Upper lobe of left lung (tissue), 6 donors: ENCODE results near the gene GDPD2. TPM values are rescaled to one million over a fixed set of nuclear protein-coding genes. Genes with fewer than 3 reads are reported as not detected.

Experiments
- ATAC-seq, 2 donors: fragments of 200-7000 bp; cut with Tn5 transposase; one replicate each; pipeline ENCODE4 v1.9.1; 2022; ENCODE audit warnings: mild to moderate bottlenecking in 2 of 2, moderate library complexity in 2 of 2; ENCODE audit not compliant: low FRiP score in 2 of 2
- DNase-seq, 2 donors: peaks; one replicate each; pipeline ENCODE4 v3.0.0-alpha.2; 2019 to 2020
- H3K27ac ChIP-seq, 4 donors: fragments of 200-600 bp; sonication (generic); one replicate each; pipeline ENCODE4 v1.5.1; 2016 to 2019
- H3K27me3 ChIP-seq, 4 donors: fragments of 200-600 bp; sonication (generic); one replicate each; pipeline ENCODE4 v1.5.1; 2017 to 2019
- H3K36me3 ChIP-seq, 4 donors: fragments of 200-600 bp; sonication (generic); one replicate each; pipeline ENCODE4 v1.5.1; 2016 to 2019
- H3K4me1 ChIP-seq, 4 donors: fragments of 200-600 bp; sonication (generic); one replicate each; pipeline ENCODE4 v1.5.1; 2018 to 2019
- H3K4me3 ChIP-seq, 4 donors: fragments of 200-600 bp; sonication (generic); one replicate each; pipeline ENCODE4 v1.5.1; 2017 to 2019; ENCODE audit warnings: mild to moderate bottlenecking in 2 of 4, moderate library complexity in 1 of 4
- H3K9me3 ChIP-seq, 4 donors: fragments of 200-600 bp; sonication (generic); one replicate each; pipeline ENCODE4 v1.5.1; 2018 to 2019
- EP300 ChIP-seq, 4 donors: sonication (generic); formaldehyde crosslinking; IDR thresholded peaks; one replicate each; pipeline ENCODE4 v1.5.1; 2017; ENCODE audit warnings: antibody characterized with exemption in 4 of 4, control low read depth in 2 of 4
- POLR2A ChIP-seq, 4 donors: fragments of 450-650 bp; IDR thresholded peaks; one replicate each; pipeline ENCODE4 v1.5.1; 2016 to 2017; ENCODE audit warnings: antibody characterized with exemption in 4 of 4, mild to moderate bottlenecking in 2 of 4
- POLR2AphosphoS5 ChIP-seq, 2 donors: sonication (generic); formaldehyde crosslinking; IDR thresholded peaks; one replicate each; pipeline ENCODE4 v1.5.1; 2017; ENCODE audit warnings: antibody characterized with exemption in 2 of 2
- WGBS, 2 donors: methylation state at CpG; one replicate each; pipeline ENCODE4 v1.1.5; 2017 to 2018; 5-methylcytosine and 5-hydroxymethylcytosine counted together
- total RNA-seq, 6 donors: library from RNA; depleted of rRNA in 4 of 6; stranded (reverse); fragments of >200 nt in 4 of 6; gene quantifications; one replicate each; pipeline versions ENCODE4 v1.1.0 to v1.2.1, GENCODE V29; 2016 to 2021
- TF ChIP-seq, protein P1 (sequence below), 6 experiments: fragments of 450-650 bp in 4 of 6; fragments of 200-600 bp in 2 of 6; sonication (generic) in 2 of 6; IDR thresholded peaks; one replicate each; pipeline ENCODE4 v1.5.1; 2016 to 2019; ENCODE audit warnings: antibody characterized with exemption in 6 of 6
- donor health status: DM: no; HTN: no; CAD: no; lungs with moderate emphysema.
- donor health status: DM: no; HTN: yes; CAD: no; lungs with severe emphysema.

Gene GDPD2
- total RNA-seq, 6 donors from 2014 or later = not detected

DNA sequence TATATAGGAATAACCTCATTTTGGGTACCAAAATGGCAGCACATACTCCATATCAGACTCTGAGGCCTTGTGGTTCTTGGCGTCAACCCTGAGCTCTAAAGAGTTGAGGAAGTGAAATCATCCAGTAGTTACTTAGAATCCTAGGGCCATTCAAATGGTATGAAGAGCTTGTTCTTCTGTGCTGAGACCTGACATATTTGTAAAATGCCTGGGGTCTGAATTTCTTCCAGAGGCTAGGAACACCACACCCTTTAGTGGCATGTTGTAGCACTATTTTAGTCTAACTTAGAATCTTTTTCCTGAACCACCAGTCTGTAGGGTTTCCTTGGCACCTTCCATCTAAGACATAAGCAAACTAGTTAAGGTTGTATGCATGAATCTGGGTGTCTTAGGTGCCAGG is 18.1 kb upstream of the GDPD2 start:
- no peaks in the 10 kb centered on the region for H3K4me1 ChIP-seq
- DNase-seq (no peak), ATAC-seq (no peak)
- H3K27me3 ChIP-seq = no peaks in the 10 kb centered on the region
- TF ChIP-seq POLR2AphosphoS5 (IDR thresholded peaks at IDR 0.05) = no peak
- TF ChIP-seq, protein P1, sequence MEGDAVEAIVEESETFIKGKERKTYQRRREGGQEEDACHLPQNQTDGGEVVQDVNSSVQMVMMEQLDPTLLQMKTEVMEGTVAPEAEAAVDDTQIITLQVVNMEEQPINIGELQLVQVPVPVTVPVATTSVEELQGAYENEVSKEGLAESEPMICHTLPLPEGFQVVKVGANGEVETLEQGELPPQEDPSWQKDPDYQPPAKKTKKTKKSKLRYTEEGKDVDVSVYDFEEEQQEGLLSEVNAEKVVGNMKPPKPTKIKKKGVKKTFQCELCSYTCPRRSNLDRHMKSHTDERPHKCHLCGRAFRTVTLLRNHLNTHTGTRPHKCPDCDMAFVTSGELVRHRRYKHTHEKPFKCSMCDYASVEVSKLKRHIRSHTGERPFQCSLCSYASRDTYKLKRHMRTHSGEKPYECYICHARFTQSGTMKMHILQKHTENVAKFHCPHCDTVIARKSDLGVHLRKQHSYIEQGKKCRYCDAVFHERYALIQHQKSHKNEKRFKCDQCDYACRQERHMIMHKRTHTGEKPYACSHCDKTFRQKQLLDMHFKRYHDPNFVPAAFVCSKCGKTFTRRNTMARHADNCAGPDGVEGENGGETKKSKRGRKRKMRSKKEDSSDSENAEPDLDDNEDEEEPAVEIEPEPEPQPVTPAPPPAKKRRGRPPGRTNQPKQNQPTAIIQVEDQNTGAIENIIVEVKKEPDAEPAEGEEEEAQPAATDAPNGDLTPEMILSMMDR (IDR thresholded peaks at IDR 0.05) = no peak
- TF ChIP-seq POLR2A (IDR thresholded peaks at IDR 0.05) = no peak
- TF ChIP-seq EP300 (IDR thresholded peaks at IDR 0.05) = no peak
- no peak overlapping the region for H3K4me3 ChIP-seq
- no peaks in the 10 kb centered on the region for H3K9me3 ChIP-seq
- 50 to 80% methylated on average over 1 of the region's 1 CpG for WGBS, 2 donors
- no peaks in the 10 kb centered on the region for H3K36me3 ChIP-seq
- no peak overlapping the region for H3K27ac ChIP-seq

GRCh38 chrX:70410921-70411320 is 12.2 kb upstream of the GDPD2 start:
- TF ChIP-seq, protein P1 (IDR thresholded peaks at IDR 0.05) = no peak
- TF ChIP-seq POLR2A (IDR thresholded peaks at IDR 0.05) (no peak), POLR2AphosphoS5 (IDR thresholded peaks at IDR 0.05) (no peak), EP300 (IDR thresholded peaks at IDR 0.05) (no peak)
- DNase-seq (no peak), ATAC-seq (no peak)
- Histone ChIP-seq H3K9me3 (no peaks in the 10 kb centered on the region), H3K27me3 (no peaks in the 10 kb centered on the region), H3K36me3 (no peaks in the 10 kb centered on the region), H3K4me1 (no peaks in the 10 kb centered on the region), H3K27ac (no peak overlapping the region), H3K4me3 (no peak overlapping the region)
- 78 to 94% methylated on average over 2 of the region's 2 CpGs for WGBS, 2 donors

- no peak for TF ChIP-seq POLR2A (IDR thresholded peaks at IDR 0.05)
- no peak for TF ChIP-seq EP300 (IDR thresholded peaks at IDR 0.05)
- TF ChIP-seq, protein P1 (IDR thresholded peaks at IDR 0.05) = no peak
- TF ChIP-seq POLR2AphosphoS5 (IDR thresholded peaks at IDR 0.05) = no peak
- H3K36me3 ChIP-seq = no peaks in the 10 kb centered on the region
- H3K27ac ChIP-seq = no peak overlapping the region
- H3K4me1 ChIP-seq = no peaks in the 10 kb centered on the region
- H3K9me3 ChIP-seq = no peaks in the 10 kb centered on the region
- no peak for ATAC-seq
- H3K27me3 ChIP-seq = no peaks in the 10 kb centered on the region
- DNase-seq = no peak
- WGBS, 2 donors = 74 to 95% methylated on average over 3 of the region's 3 CpGs
- no peak overlapping the region for H3K4me3 ChIP-seq
Observed at GRCh38 chrX:70411475-70411874, 11.6 kb upstream of the GDPD2 start.

GRCh38 chrX:70421618-70422017 is 1.5 kb upstream of the GDPD2 start:
- TF ChIP-seq EP300 (IDR thresholded peaks at IDR 0.05) (no peak), POLR2A (IDR thresholded peaks at IDR 0.05) (no peak), POLR2AphosphoS5 (IDR thresholded peaks at IDR 0.05) (no peak)
- TF ChIP-seq, protein P1 (IDR thresholded peaks at IDR 0.05) = no peak
- DNase-seq = no peak
- no peak for ATAC-seq
- no peaks in the 10 kb centered on the region for H3K27me3 ChIP-seq
- no peaks in the 10 kb centered on the region for H3K4me1 ChIP-seq
- H3K9me3 ChIP-seq = no peaks in the 10 kb centered on the region
- H3K4me3 ChIP-seq = no peak overlapping the region
- 46% methylated on average over 2 of the region's 2 CpGs; no CpG with 5 or more reads in 1 of the 2 donors for WGBS, 2 donors
- no peak overlapping the region for H3K27ac ChIP-seq
- H3K36me3 ChIP-seq = no peaks in the 10 kb centered on the region

DNA sequence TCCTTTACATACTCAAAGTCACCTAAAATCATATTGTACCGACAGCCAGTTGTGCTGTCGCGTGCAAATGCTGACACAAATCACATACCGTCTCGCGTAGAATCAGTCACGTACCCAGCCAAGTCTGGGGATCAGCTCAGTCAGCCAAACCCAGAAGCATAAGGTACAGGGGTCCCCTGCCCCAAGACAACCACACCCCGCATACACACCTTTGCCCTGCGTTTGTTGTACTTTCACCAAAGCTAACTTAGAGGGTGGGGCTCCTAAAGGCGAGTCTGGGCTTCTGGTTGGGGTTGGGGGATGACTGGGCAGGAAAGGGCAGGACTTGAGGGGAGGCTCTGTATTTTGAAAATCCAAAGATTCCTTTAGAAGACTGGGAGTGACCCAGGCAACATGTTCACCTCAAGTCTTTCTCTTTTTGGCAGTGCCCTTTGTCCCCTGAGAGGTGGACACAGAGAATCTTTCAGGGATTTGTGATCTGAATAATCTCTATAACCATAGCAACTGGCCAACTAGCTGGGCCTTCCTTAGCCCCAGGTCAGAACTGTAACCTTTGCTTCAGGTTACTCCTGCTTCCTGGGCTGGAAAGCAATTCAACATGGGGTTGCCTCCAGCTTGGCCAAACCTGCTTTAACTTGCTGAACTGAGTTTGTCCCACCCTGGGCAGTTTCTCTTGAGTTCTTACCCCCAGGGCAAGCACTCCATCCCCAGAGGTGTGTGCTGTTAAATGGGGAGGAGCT is 992 bp downstream of the GDPD2 start:
- no peak overlapping the region for H3K4me3 ChIP-seq
- no peaks in the 10 kb centered on the region for H3K27me3 ChIP-seq
- no peaks in the 10 kb centered on the region for H3K4me1 ChIP-seq
- WGBS, 2 donors = 68 to 84% methylated on average over 10 of the region's 10 CpGs
- H3K27ac ChIP-seq = no peak overlapping the region
- DNase-seq = no peak
- H3K9me3 ChIP-seq = no peaks in the 10 kb centered on the region
- no peak for ATAC-seq
- TF ChIP-seq, protein P1 (IDR thresholded peaks at IDR 0.05) = no peak
- TF ChIP-seq POLR2A (IDR thresholded peaks at IDR 0.05) = no peak
- no peak for TF ChIP-seq EP300 (IDR thresholded peaks at IDR 0.05)
- TF ChIP-seq POLR2AphosphoS5 (IDR thresholded peaks at IDR 0.05) = no peak
- no peaks in the 10 kb centered on the region for H3K36me3 ChIP-seq
